ENCODE measurements around the gene ATP6V0E1.

Gene ATP6V0E1

DNA sequence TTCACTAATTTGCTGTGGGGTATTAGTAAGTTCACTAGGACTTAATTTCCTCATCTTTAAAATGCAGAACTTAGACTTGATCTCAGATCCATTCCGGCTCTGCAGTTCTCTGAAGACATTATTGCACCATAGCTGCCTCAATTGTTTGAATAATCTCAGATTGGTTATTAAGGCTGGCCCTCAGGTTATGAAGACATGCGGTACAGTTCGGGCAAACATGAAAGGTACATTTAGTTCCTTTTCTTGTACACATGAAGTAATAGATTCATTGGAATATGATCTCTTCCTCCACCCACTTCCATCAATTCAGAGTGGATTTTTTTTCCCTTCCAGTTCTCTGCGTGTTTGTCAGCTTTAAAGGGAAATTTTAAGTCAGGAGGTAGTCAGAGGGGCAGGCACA is 28.0 kb downstream of the ATP6V0E1 start:
- TF ChIP-seq FOXP2 (optimal IDR thresholded peaks at IDR 0.05; ENCODE audit: borderline replicate concordance, extremely low read depth, extremely low read length, insufficient read depth) (no peak), POLR2AphosphoS5 (IDR thresholded peaks at IDR 0.05; ENCODE audit: low read depth, low read length) (no peak), TAF1 (IDR thresholded peaks at IDR 0.05; ENCODE audit: borderline replicate concordance, insufficient read depth, low read length) (no peak), SIN3A (IDR thresholded peaks at IDR 0.05; ENCODE audit: borderline replicate concordance, insufficient read depth, low read length) (no peak)
- TF ChIP-seq, protein P1, sequence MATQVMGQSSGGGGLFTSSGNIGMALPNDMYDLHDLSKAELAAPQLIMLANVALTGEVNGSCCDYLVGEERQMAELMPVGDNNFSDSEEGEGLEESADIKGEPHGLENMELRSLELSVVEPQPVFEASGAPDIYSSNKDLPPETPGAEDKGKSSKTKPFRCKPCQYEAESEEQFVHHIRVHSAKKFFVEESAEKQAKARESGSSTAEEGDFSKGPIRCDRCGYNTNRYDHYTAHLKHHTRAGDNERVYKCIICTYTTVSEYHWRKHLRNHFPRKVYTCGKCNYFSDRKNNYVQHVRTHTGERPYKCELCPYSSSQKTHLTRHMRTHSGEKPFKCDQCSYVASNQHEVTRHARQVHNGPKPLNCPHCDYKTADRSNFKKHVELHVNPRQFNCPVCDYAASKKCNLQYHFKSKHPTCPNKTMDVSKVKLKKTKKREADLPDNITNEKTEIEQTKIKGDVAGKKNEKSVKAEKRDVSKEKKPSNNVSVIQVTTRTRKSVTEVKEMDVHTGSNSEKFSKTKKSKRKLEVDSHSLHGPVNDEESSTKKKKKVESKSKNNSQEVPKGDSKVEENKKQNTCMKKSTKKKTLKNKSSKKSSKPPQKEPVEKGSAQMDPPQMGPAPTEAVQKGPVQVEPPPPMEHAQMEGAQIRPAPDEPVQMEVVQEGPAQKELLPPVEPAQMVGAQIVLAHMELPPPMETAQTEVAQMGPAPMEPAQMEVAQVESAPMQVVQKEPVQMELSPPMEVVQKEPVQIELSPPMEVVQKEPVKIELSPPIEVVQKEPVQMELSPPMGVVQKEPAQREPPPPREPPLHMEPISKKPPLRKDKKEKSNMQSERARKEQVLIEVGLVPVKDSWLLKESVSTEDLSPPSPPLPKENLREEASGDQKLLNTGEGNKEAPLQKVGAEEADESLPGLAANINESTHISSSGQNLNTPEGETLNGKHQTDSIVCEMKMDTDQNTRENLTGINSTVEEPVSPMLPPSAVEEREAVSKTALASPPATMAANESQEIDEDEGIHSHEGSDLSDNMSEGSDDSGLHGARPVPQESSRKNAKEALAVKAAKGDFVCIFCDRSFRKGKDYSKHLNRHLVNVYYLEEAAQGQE (IDR thresholded peaks at IDR 0.05; ENCODE audit: insufficient read depth in 1 of 2, low read depth in 2 of 2, low read length in 2 of 2) = no peak

DNA sequence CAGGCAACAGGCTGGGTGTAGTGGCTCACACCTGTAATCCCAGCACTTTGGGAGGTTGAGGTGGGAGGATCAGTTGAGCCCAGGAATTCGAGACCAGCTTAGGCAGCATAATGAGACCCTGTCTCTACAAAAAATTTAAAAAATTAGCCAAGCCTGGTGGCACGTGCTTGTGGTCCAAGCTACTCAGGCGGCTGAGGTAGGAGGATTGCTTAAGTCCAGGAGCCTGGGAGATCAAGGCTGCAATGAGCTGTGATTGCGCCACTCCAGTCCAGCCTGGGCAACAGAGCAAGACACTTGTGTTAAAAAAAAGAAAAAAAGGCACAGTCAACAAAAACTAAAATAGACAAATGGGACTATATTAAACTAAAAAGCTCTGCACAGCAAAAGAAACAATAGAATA is 29.3 kb downstream of the ATP6V0E1 start:
- TF ChIP-seq, protein P1 (IDR thresholded peaks at IDR 0.05; ENCODE audit: insufficient read depth in 1 of 2, low read depth in 2 of 2, low read length in 2 of 2) = no peak
- no peak for TF ChIP-seq POLR2AphosphoS5 (IDR thresholded peaks at IDR 0.05; ENCODE audit: low read depth, low read length)
- no peak for TF ChIP-seq FOXP2 (optimal IDR thresholded peaks at IDR 0.05; ENCODE audit: borderline replicate concordance, extremely low read depth, extremely low read length, insufficient read depth)
- TF ChIP-seq TAF1 (IDR thresholded peaks at IDR 0.05; ENCODE audit: borderline replicate concordance, insufficient read depth, low read length) = no peak
- no peak for TF ChIP-seq SIN3A (IDR thresholded peaks at IDR 0.05; ENCODE audit: borderline replicate concordance, insufficient read depth, low read length)

GRCh38 chr5:173014671-173015070 is 31.1 kb downstream of the ATP6V0E1 start:
- TF ChIP-seq POLR2AphosphoS5 (IDR thresholded peaks at IDR 0.05; ENCODE audit: low read depth, low read length) (no peak), FOXP2 (optimal IDR thresholded peaks at IDR 0.05; ENCODE audit: borderline replicate concordance, extremely low read depth, extremely low read length, insufficient read depth) (no peak)
- TF ChIP-seq, protein P1 (IDR thresholded peaks at IDR 0.05; ENCODE audit: insufficient read depth in 1 of 2, low read depth in 2 of 2, low read length in 2 of 2) = no peak

DNA sequence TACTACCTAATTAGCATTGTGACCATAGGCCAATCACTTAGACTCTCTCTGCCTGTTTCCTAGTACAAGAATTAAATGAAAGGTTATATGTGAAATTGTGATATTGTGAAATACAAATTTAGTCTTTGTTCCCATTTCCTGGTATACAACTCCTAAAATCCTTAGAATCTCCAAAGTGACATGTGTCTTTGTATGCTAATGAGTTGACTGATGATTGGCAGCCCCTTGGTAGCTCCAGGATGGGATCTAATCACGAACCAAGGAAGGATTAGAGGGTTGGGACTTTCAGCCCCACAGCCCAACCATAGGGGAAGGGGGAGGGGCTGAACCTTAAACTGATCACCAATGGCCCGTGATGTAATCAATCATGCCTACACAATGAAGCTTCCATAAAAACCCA is 31.6 kb downstream of the ATP6V0E1 start:
- no peak for TF ChIP-seq FOXP2 (optimal IDR thresholded peaks at IDR 0.05; ENCODE audit: borderline replicate concordance, extremely low read depth, extremely low read length, insufficient read depth)
- TF ChIP-seq, protein P1 (IDR thresholded peaks at IDR 0.05; ENCODE audit: insufficient read depth in 1 of 2, low read depth in 2 of 2, low read length in 2 of 2) = no peak
- no peak for TF ChIP-seq SIN3A (IDR thresholded peaks at IDR 0.05; ENCODE audit: borderline replicate concordance, insufficient read depth, low read length)
- no peak for TF ChIP-seq TAF1 (IDR thresholded peaks at IDR 0.05; ENCODE audit: borderline replicate concordance, insufficient read depth, low read length)
- no peak for TF ChIP-seq POLR2AphosphoS5 (IDR thresholded peaks at IDR 0.05; ENCODE audit: low read depth, low read length)
